ES-I3 (cell line): ENCODE data around the gene TPM1.
"Not testable (repeated sequence)": the region's sequence is repeated elsewhere in the genome, so short reads cannot be mapped to it uniquely, and the experiment has no call there.

ENCODE experiments used
- H3K36me3 ChIP-seq: 2 replicates; pipeline ENCODE4 v1.6.1; 2013; ENCODE audit warnings: mild to moderate bottlenecking, low read length, control low read depth, moderate library complexity; ENCODE audit not compliant: insufficient read depth
- H3K4me1 ChIP-seq: 2 replicates; pipeline ENCODE4 v1.6.1; 2013; ENCODE audit warnings: mild to moderate bottlenecking, control low read depth, low read length; ENCODE audit not compliant: insufficient read depth
- H3K9ac ChIP-seq: 2 replicates; pipeline ENCODE4 v1.6.1; 2013; ENCODE audit warnings: low read depth, mild to moderate bottlenecking, low read length, moderate library complexity
- H3K9me3 ChIP-seq: 2 replicates; pipeline ENCODE4 v1.6.1; 2013; ENCODE audit warnings: mild to moderate bottlenecking, low read length, moderate library complexity; ENCODE audit not compliant: control insufficient read depth, insufficient read depth

Gene TPM1

DNA sequence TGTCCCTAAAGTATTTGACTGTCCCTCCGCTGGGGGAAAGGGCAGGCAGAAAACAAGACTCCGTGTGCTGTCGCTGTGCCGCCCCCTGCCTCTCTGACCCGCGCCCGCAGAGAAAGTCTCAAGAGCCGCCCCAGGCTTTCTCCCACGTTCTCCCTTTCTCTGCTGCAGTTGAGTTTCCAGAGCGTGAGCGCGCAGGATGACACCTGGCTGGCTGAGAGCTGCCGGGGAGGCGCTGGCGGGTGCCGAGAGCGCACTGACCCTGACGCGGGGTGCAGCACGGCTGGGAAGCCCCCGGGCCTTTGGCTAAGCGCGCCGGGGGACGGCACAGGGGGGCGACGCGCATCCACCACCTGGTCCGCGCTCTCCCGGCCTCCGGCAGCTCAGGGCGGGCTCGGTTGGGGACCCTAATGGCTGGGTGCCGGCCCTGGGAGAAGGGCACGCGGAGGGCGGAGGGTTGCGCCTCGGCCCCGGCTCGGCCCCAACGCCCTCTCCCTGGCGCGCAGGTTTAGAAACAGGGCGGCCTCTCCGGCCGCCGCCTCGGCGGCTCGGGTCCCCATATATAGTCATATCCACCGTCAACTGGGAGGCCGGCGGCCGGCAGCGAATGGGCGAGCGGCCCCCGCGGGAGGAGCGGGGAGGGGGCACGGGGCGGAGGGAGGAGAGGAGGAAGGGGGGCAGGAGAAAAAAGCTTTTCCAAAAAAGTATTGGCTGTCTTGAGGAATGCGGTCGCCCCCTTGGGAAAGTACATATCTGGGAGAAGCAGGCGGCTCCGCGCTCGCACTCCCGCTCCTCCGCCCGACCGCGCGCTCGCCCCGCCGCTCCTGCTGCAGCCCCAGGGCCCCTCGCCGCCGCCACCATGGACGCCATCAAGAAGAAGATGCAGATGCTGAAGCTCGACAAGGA lies at the start of gene TPM1:
TPM1 (plus strand) TSS at position 774 of the 903 bp plus-strand sequence; CDS start at position 857, 83 bp downstream.
- Histone ChIP-seq H3K4me1 (peaks cover 51% of the 10 kb centered on the region), H3K36me3 (peaks cover 18% of the 10 kb centered on the region), H3K9me3 (no peaks in the 10 kb centered on the region; the same call in 1 of the 2 replicates), H3K9ac (peak within 1 kb of the TSS; percentile 97)

DNA sequence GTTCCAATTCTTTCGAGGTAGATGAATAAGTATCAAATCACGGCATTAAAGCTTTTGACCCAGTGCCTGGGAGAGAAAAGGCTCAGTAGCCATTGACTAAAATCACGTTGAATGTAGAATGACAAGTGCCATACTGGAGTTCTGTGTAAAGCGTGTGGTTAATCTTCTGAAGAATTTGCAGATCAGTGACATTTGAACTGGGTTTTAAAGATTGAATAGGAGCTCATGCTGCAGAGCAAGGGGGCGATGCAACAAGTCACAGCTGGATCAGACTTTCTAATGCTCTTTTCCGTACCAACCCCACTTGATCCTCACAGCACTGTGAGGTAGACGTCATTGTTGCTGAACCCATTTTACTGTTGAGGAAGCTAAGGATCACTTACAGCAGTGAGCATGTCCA lies 49.5 kb upstream of the TPM1 start:
- Histone ChIP-seq H3K9ac (no peak overlapping the region), H3K9me3 (no peaks in the 10 kb centered on the region), H3K4me1 (peaks cover 4% of the 10 kb centered on the region; the same call in 1 of the 2 replicates), H3K36me3 (no peaks in the 10 kb centered on the region)

DNA sequence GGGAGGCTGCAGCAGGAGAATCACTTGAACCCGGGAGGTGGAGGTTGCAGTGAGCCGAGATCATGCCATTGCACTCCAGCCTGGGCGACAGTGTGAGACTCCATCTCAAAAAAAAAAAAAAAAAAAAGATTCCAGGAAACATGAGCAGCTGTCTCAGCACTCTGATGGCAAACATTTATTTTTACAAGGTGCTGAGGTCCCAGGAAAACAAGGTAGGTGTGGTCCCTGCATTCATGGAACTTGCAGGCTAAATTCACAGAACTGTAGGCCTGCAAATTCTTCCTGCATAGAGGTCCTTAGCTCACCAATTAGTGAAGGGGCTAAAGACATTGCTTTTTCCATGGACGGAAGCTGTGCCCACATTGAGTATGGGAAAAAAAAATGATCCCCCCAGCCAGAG lies 48.9 kb upstream of the TPM1 start:
- H3K9me3 ChIP-seq, H3K9ac ChIP-seq, H3K36me3 ChIP-seq, H3K4me1 ChIP-seq: not testable (repeated sequence)

DNA sequence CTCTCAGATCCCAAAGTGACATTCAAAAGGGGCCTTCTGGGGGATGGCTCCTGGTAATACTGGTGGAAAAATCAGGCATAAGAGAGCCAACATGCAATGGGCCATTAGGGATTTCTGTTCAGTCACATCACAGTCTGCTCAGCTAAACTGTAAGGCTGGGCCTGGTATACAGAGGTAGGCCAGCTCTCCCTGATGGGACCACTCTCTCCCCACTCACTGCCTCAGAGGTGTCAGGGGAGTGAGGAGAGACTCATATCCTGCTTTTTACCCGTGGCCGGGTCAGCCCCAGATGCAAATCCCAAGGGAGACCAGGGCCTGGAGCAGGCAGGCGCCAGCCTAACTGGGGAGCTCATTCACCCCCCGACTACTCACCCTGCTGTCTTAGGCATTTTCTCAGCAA lies 48.1 kb upstream of the TPM1 start:
- peaks cover 4% of the 10 kb centered on the region; the same call in 1 of the 2 replicates for H3K4me1 ChIP-seq
- no peak overlapping the region for H3K9ac ChIP-seq
- H3K36me3 ChIP-seq, result no peaks in the 10 kb centered on the region
- H3K9me3 ChIP-seq, result no peaks in the 10 kb centered on the region

DNA sequence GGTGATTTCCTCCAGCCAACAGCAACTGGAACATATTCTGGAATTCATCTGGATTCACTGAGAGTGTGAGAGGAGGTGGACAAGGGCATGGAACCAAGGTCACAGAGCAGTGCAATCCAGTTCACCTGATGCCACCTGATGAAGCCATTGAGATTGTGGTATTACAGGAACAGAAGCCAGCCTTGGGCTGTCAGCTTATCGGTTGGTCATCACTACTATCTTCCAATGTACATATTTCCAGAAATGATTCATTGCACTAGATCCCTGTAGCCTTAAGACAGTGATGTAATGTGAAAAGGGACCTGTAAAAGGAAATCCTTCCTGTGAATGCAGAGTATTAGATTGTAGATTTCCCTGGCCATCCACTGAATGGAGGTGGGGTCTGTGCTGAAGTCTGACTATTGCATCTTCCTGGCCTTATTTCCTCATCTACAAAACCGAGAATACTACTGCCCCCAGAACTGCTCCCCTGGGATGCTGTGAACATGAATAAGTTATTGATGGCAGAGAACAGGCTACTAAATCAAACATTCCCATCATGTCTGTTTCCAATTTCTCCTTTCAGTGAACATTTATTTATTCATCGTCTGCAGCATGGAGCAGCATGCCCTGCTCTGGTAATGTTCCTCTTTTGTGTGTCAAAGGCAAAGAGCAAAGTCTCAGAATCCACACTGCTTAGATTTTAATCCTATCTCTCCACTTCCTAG lies 47.4 kb upstream of the TPM1 start:
- Histone ChIP-seq H3K9ac (no peak overlapping the region), H3K9me3 (no peaks in the 10 kb centered on the region), H3K36me3 (no peaks in the 10 kb centered on the region), H3K4me1 (peaks cover 8% of the 10 kb centered on the region)

DNA sequence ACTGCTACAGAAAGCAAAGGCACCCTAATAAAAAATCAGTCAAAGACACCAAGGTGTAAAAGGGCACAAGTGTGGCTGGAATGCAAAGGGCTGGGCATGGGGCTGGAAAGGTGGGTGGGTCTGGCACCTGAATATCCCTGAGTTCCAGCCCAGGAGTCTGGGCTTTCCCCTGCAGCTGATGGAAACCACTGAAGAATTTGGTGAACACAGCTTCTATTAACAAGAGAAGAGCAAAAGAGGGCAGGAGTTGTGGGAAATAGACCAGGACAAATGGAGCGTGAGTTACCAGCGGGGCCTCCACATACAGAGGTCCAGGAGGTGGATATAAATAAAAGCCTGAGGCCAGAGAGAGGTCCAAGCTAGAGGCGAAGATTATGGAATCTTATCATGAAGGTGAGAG lies 45.1 kb upstream of the TPM1 start:
- peaks cover 9% of the 10 kb centered on the region for H3K4me1 ChIP-seq
- no peaks in the 10 kb centered on the region for H3K9me3 ChIP-seq
- no peaks in the 10 kb centered on the region for H3K36me3 ChIP-seq
- no peak overlapping the region for H3K9ac ChIP-seq

DNA sequence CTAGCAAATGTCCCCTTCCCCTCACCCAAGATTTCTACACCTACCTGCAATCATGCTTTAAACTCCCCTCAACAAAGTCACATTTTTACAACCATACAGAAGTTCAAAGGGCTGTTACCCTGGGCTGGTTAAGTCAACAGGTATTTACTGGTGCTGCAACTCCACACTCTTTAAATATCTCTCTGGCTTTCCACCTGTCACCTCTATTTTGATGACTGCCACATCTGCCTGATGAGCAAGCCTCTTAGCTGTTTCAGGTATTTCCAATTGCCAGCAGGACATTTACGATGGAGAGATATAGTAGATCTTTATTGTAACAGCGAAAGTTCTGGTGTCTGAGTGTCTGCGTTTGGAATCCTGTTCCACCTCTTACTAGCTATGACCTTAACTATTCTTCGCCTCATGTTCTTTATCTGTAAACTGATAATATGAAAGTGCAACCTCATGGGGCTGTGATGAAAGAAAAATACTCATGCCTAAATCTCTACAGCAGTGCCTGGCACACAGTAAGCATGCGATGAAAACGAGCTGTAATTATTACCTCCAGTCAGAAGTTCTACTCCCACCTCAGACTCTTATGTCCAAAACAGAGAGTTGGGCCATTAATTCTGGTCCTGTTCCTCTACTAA lies 44.2 kb upstream of the TPM1 start:
- Histone ChIP-seq H3K4me1 (peaks cover 7% of the 10 kb centered on the region; the same call in 1 of the 2 replicates), H3K36me3 (no peaks in the 10 kb centered on the region), H3K9ac (no peak overlapping the region), H3K9me3 (no peaks in the 10 kb centered on the region)

DNA sequence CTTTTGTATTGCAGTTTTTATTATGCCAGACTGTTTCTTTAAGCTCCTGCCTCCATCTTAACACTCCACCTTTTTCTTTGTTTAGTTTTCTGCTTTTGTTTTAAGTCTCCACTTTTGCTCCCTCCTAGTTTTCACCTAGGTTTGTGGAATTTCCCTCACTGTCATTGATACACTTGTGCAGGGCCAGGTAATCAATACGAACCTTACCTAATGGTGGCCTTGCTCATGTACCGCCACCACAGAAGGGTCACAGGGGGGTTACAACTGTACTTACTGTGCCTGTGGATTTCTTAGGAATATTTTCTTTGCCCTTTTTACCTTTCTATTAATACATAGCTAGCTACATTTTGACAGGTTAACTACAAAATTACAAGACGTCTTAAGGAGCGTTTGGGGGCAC lies 43.4 kb upstream of the TPM1 start:
- no peak overlapping the region for H3K9ac ChIP-seq
- no peaks in the 10 kb centered on the region for H3K36me3 ChIP-seq
- no peaks in the 10 kb centered on the region for H3K9me3 ChIP-seq
- H3K4me1 ChIP-seq, result peaks cover 7% of the 10 kb centered on the region; the same call in 1 of the 2 replicates

- no peak overlapping the region for H3K9ac ChIP-seq
- H3K36me3 ChIP-seq, result no peaks in the 10 kb centered on the region
- no peaks in the 10 kb centered on the region for H3K9me3 ChIP-seq
- peaks cover 7% of the 10 kb centered on the region; the same call in 1 of the 2 replicates for H3K4me1 ChIP-seq
Observed at GRCh38 chr15:62999923-63000561, 42.5 kb upstream of the TPM1 start.

GRCh38 chr15:63000706-63001105 lies 41.8 kb upstream of the TPM1 start:
- Histone ChIP-seq H3K9me3 (no peaks in the 10 kb centered on the region), H3K36me3 (no peaks in the 10 kb centered on the region)

DNA sequence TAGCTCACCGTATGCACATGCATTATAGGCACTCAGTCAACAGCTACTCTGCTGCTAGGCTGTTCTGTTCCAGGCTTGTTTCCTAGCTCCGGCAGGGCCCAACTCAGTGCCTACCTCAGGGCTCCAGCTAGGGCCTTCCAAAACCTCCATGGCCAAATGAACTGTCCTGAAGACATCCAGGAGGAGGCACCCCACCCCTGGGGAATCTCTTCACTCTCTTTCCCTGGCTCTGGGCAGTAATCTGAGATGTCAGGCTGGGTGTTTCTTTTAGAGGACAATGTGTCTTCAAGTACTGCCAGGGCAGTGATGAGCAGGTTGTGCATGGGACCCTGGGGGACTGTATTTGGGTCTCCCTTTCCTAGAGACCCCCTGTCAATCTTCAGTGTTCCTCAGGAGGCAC lies 38.3 kb upstream of the TPM1 start:
- Histone ChIP-seq H3K36me3 (no peaks in the 10 kb centered on the region), H3K4me1 (peaks cover 7% of the 10 kb centered on the region), H3K9ac (no peak overlapping the region), H3K9me3 (no peaks in the 10 kb centered on the region)

More at GRCh38 chr15:63000706-63001105, 41.8 kb upstream of the TPM1 start:
- Histone ChIP-seq H3K9ac (no peak overlapping the region), H3K4me1 (peaks cover 7% of the 10 kb centered on the region; the same call in 1 of the 2 replicates)

- Histone ChIP-seq H3K36me3 (no peaks in the 10 kb centered on the region), H3K4me1 (no peaks in the 10 kb centered on the region; the same call in 1 of the 2 replicates), H3K9me3 (no peaks in the 10 kb centered on the region), H3K9ac (no peak overlapping the region)
Observed at GRCh38 chr15:63006032-63006878, 36.3 kb upstream of the TPM1 start.

- Histone ChIP-seq H3K9me3 (peaks cover 3% of the 10 kb centered on the region; the same call in 1 of the 2 replicates), H3K9ac (no peak overlapping the region), H3K36me3 (no peaks in the 10 kb centered on the region), H3K4me1 (peaks cover 3% of the 10 kb centered on the region; the same call in 1 of the 2 replicates)
Observed at GRCh38 chr15:63008333-63009049, 34.1 kb upstream of the TPM1 start.
